MCF 10A (cell line): ENCODE measurements around the gene AKAP13. TPM values are rescaled to one million over a fixed set of nuclear protein-coding genes. Genes with fewer than 3 reads are reported as not detected.

Experiments
- BruUV-seq: library from RNA; stranded (reverse); fragments of 400-500 nt; replicated peaks from 2 replicates; lab custom pipeline; 2021; lab: Mats Ljungman, UMichigan
- CTCF ChIA-PET: fragments of 300-600 bp; sonication (Branson Sonifier 250); formaldehyde crosslinking; extraction: SDS; loops from one replicate; lab custom pipeline; 2021; ENCODE audit warnings: antibody characterized with exemption, inconsistent platforms; lab: Yijun Ruan, JAX
- POLR2A ChIA-PET: fragments of 300-600, 350-650 bp; sonication (Branson Sonifier 250); formaldehyde crosslinking; extraction: SDS; loops from one replicate; lab custom pipeline; 2020; ENCODE audit warnings: antibody characterized with exemption, inconsistent platforms; lab: Yijun Ruan, JAX
- DNase-seq: peaks from one replicate; pipeline ENCODE4 v3.0.0-alpha.2; 2018; ENCODE audit not compliant: unreplicated experiment
- H3K27ac Mint-ChIP-seq: one replicate; pipeline ENCODE4 v1.8.0; 2022; ENCODE audit warnings: mild to moderate bottlenecking, low read depth, mixed read lengths; ENCODE audit not compliant: unreplicated experiment
- H3K27me3 Mint-ChIP-seq: one replicate; pipeline ENCODE4 v1.8.0; 2022; ENCODE audit warnings: mixed read lengths; ENCODE audit not compliant: insufficient read depth, unreplicated experiment
- H3K36me3 Mint-ChIP-seq: one replicate; pipeline ENCODE4 v1.8.0; 2022; ENCODE audit warnings: mild to moderate bottlenecking, moderate library complexity, mixed read lengths; ENCODE audit not compliant: insufficient read depth, unreplicated experiment
- H3K4me1 Mint-ChIP-seq: one replicate; pipeline ENCODE4 v1.8.0; 2022; ENCODE audit warnings: mixed read lengths; ENCODE audit not compliant: insufficient read depth, unreplicated experiment
- H3K4me3 Mint-ChIP-seq: one replicate; pipeline ENCODE4 v1.8.0; 2022; ENCODE audit warnings: mild to moderate bottlenecking, moderate library complexity, mixed read lengths; ENCODE audit not compliant: unreplicated experiment
- H3K9me3 Mint-ChIP-seq: one replicate; pipeline ENCODE4 v1.8.0; 2022; ENCODE audit warnings: mixed read lengths; ENCODE audit not compliant: unreplicated experiment
- CTCF ChIP-seq: fragments of 200-600 bp; IDR thresholded peaks from one replicate; pipeline ENCODE4 v1.8.0; 2022; ENCODE audit warnings: antibody characterized with exemption, mild to moderate bottlenecking; ENCODE audit not compliant: unreplicated experiment
- intact Hi-C: fragments of 100-400 bp; cut with micrococcal nuclease; formaldehyde crosslinking; loops from 2 replicates; pipeline ENCODE4 v1.14.1; 2022
- total RNA-seq: library from RNA; stranded (reverse); gene quantifications from 2 replicates; pipeline ENCODE4 v1.2.3, GENCODE V29; 2022

The AKAP13 gene
- total RNA-seq, 1 experiment from 2014 or later: 65.7 TPM

DNA sequence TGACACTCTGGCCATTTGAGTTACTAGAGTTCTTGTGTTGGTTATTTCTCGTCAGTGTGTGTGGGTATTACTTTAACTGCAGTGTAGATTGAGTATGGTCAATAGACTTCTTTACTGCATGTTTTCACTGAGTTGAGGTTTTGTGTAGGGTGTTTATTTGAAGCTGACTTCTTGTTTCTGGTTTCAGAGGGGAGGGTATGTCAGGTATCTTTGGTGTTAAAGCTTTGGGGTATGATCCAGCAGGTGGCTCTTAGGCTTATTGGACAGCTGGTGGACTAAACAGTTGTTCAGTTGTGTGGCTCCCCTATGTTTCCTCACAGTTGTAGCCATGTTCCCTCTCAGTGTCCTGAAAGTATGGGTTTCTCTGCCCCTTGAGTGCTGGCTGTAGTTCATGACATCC is 72.0 kb downstream of the AKAP13 start:
- H3K4me1 Mint-ChIP-seq: peaks cover 17% of the 10 kb centered on the region
- no peaks in the 10 kb centered on the region for H3K27me3 Mint-ChIP-seq
- intact Hi-C loops: no loop called here
- no peak for DNase-seq
- ChIA-PET CTCF (no interaction called here), POLR2A (interaction anchor here (0.9 to 1.1 kb wide), 2 partner anchors 12 to 36 kb away, joined by 3 read pairs; no protein-coding TSS in a partner anchor)
- BruUV-seq: no TSS peak
- no peak for TF ChIP-seq CTCF
- H3K27ac Mint-ChIP-seq: no peak overlapping the region
- H3K36me3 Mint-ChIP-seq: peaks cover 18% of the 10 kb centered on the region
- H3K9me3 Mint-ChIP-seq: peaks cover 23% of the 10 kb centered on the region
- H3K4me3 Mint-ChIP-seq: no peak overlapping the region

DNA sequence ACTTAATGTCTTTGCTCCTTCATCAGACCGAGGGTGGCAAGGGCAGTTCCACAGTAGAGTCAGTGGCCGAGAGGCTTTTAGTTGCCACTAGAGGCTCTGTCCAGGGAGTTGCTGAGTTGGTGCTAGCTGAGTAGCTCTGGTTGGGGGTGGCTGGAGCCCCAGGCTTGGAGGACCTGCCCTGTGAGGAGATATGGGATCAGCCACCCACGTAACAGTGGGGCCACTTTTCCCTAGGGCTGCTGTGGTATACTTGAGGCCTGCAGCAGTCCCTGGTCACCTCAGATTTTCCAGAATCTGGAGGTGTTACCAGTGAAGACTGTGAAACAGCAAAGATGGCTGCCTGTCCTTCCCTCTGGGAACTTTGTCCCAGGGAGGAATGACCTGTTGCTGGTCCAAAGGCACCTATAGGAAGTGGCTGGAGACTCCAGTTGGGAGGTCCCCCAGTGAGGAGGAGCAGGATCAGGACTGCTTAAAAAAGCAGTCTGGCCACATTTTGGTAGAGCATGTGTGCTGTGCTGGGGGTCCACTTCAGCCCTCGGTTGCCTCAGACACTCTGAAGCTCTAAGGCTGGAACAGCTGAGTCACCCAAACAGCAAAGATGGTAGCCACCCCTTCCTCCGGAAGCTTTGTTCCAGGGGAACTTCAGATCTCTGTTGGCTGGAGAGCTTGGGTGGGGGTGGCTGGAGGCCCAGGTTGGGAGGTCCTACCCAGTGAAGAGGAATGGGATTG is 72.9 kb downstream of the AKAP13 start:
- ChIA-PET CTCF (interaction anchor here (0.6 to 0.9 kb wide), 2 partner anchors 11 to 32 kb away, joined by 3 to 4 read pairs; no protein-coding TSS in a partner anchor), POLR2A (interaction anchor here (1.1 kb wide), 1 partner anchor 13 kb away, joined by 3 read pairs; no protein-coding TSS in a partner anchor)
- Mint-ChIP-seq H3K9me3 (peaks cover 23% of the 10 kb centered on the region), H3K4me3 (no peak overlapping the region), H3K27ac (no peak overlapping the region), H3K36me3 (peaks cover 18% of the 10 kb centered on the region), H3K27me3 (no peaks in the 10 kb centered on the region), H3K4me1 (peaks cover 17% of the 10 kb centered on the region)
- no TSS peak for BruUV-seq
- TF ChIP-seq CTCF: no peak
- intact Hi-C loops: no loop called here
- no peak for DNase-seq

GRCh38 chr15:85454403-85454802 is 74.0 kb downstream of the AKAP13 start:
- TF ChIP-seq CTCF: no peak
- H3K4me3 Mint-ChIP-seq: no peak overlapping the region
- peaks cover 17% of the 10 kb centered on the region for H3K36me3 Mint-ChIP-seq
- H3K27ac Mint-ChIP-seq: no peak overlapping the region
- ChIA-PET POLR2A (no interaction called here), CTCF (no interaction called here)
- DNase-seq: no peak
- peaks cover 25% of the 10 kb centered on the region for H3K4me1 Mint-ChIP-seq
- intact Hi-C loops: no loop called here
- H3K27me3 Mint-ChIP-seq: no peaks in the 10 kb centered on the region
- peaks cover 23% of the 10 kb centered on the region for H3K9me3 Mint-ChIP-seq
- BruUV-seq: no TSS peak

DNA sequence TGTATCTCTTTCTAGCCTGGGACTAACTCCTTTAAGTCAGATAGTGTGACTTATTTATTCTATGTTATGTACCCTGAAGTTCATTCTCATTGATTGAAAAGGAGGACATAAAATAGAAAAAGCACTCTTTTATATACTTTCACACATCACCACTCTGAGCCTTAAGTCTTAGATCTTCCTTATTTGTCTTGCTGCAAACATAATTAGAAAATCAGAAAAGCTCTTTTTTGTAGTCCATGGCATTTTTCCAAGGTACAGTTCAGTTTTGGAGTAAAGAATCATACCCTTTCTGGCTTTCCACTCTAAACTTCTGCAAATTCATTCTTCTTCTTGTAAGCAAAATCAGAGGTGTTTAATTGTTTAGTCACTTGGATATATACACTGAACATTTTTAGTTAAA is 75.5 kb downstream of the AKAP13 start:
- ChIA-PET POLR2A (no interaction called here), CTCF (interaction anchor here (0.6 to 0.9 kb wide), 3 partner anchors 13 to 141 kb away, joined by 3 to 4 read pairs (median 3); no protein-coding TSS in a partner anchor)
- Mint-ChIP-seq H3K27ac (peak overlapping the region; percentile 12), H3K4me3 (no peak overlapping the region), H3K4me1 (peaks cover 36% of the 10 kb centered on the region), H3K9me3 (peaks cover 12% of the 10 kb centered on the region), H3K27me3 (no peaks in the 10 kb centered on the region), H3K36me3 (peaks cover 7% of the 10 kb centered on the region)
- TF ChIP-seq CTCF: no peak
- DNase-seq: no peak
- BruUV-seq: no TSS peak
- intact Hi-C loops: no loop called here
